ENCODE measurements around the gene VTI1A.

GRCh38 chr10:112744181-112745096, 297.4 kb downstream of the VTI1A start:
- TF ChIP-seq CTCF (IDR thresholded peaks at IDR 0.05), result no peak
- no peak for TF ChIP-seq POLR2A (IDR thresholded peaks at IDR 0.05)
